WERI-Rb-1 (cell line): ENCODE results near the gene NLGN1.

ENCODE experiments used
- DNase-seq: peaks from one replicate; pipeline ENCODE4 v3.0.0-alpha.2; 2020
- H3K27ac ChIP-seq: fragments of 250-450 bp; sonication (Bioruptor Pico); 2 replicates; pipeline ENCODE4 v1.5.1; 2020; ENCODE audit warnings: mild to moderate bottlenecking, moderate library complexity
- H3K27me3 ChIP-seq: fragments of 250-450 bp; sonication (Bioruptor Pico); 2 replicates; pipeline ENCODE4 v1.5.1; 2021; ENCODE audit warnings: mild to moderate bottlenecking, low read depth, moderate library complexity; ENCODE audit not compliant: insufficient read depth, severe bottlenecking
- H3K36me3 ChIP-seq: fragments of 250-450 bp; sonication (Bioruptor Pico); 2 replicates; pipeline ENCODE4 v1.5.1; 2020; ENCODE audit warnings: mild to moderate bottlenecking, moderate library complexity
- H3K4me3 ChIP-seq: 2 replicates; pipeline ENCODE4 v1.5.1; 2011; ENCODE audit warnings: low read depth, mild to moderate bottlenecking, control low read depth, low read length
- H3K9me3 ChIP-seq: fragments of 250-450 bp; sonication (Bioruptor Pico); 2 replicates; pipeline ENCODE4 v1.5.1; 2021; ENCODE audit warnings: mild to moderate bottlenecking, moderate library complexity; ENCODE audit not compliant: severe bottlenecking
- CTCF ChIP-seq: IDR thresholded peaks from 2 replicates; pipeline ENCODE4 v1.5.1; 2011; ENCODE audit warnings: low read depth, mild to moderate bottlenecking, control low read depth, inconsistent platforms, low read length

Gene NLGN1

GRCh38 chr3:173650596-173650995 is 253.1 kb downstream of the NLGN1 start:
- Histone ChIP-seq H3K36me3 (no peaks in the 10 kb centered on the region), H3K27ac (no peak overlapping the region), H3K27me3 (no peaks in the 10 kb centered on the region), H3K4me3 (no peak overlapping the region), H3K9me3 (no peaks in the 10 kb centered on the region)
- no peak for TF ChIP-seq CTCF
- DNase-seq = no peak

GRCh38 chr3:173652093-173652492 is 254.5 kb downstream of the NLGN1 start:
- no peaks in the 10 kb centered on the region for H3K36me3 ChIP-seq
- TF ChIP-seq CTCF = no peak
- no peak for DNase-seq
- no peak overlapping the region for H3K4me3 ChIP-seq
- H3K9me3 ChIP-seq = no peaks in the 10 kb centered on the region
- no peak overlapping the region for H3K27ac ChIP-seq
- no peaks in the 10 kb centered on the region for H3K27me3 ChIP-seq

- H3K27ac ChIP-seq = no peak overlapping the region
- no peak for TF ChIP-seq CTCF
- no peak for DNase-seq
- H3K36me3 ChIP-seq = no peaks in the 10 kb centered on the region
- H3K9me3 ChIP-seq = no peaks in the 10 kb centered on the region
- no peak overlapping the region for H3K4me3 ChIP-seq
- H3K27me3 ChIP-seq = no peaks in the 10 kb centered on the region
These were observed 256.2 kb downstream of the NLGN1 start for GRCh38 chr3:173653781-173654180.

GRCh38 chr3:173659972-173660371 is 262.4 kb downstream of the NLGN1 start:
- no peak overlapping the region for H3K4me3 ChIP-seq
- H3K27me3 ChIP-seq = no peaks in the 10 kb centered on the region
- H3K36me3 ChIP-seq = no peaks in the 10 kb centered on the region
- no peaks in the 10 kb centered on the region for H3K9me3 ChIP-seq
- no peak for DNase-seq
- no peak overlapping the region for H3K27ac ChIP-seq
- no peak for TF ChIP-seq CTCF

- no peaks in the 10 kb centered on the region for H3K27me3 ChIP-seq
- H3K9me3 ChIP-seq = no peaks in the 10 kb centered on the region
- DNase-seq = no peak
- H3K27ac ChIP-seq = no peak overlapping the region
- TF ChIP-seq CTCF = no peak
- H3K36me3 ChIP-seq = no peaks in the 10 kb centered on the region
- no peak overlapping the region for H3K4me3 ChIP-seq
These were observed 263.2 kb downstream of the NLGN1 start for GRCh38 chr3:173660645-173661299.

- H3K27me3 ChIP-seq = no peaks in the 10 kb centered on the region
- DNase-seq = no peak
- H3K27ac ChIP-seq = no peak overlapping the region
- TF ChIP-seq CTCF = no peak
- no peaks in the 10 kb centered on the region for H3K36me3 ChIP-seq
- no peaks in the 10 kb centered on the region for H3K9me3 ChIP-seq
- H3K4me3 ChIP-seq = no peak overlapping the region
These were observed 266.2 kb downstream of the NLGN1 start for GRCh38 chr3:173663696-173664111.
